IMR-90 (cell line): Measurements from ENCODE around the gene ADAM23. TPM values are rescaled to one million over a fixed set of nuclear protein-coding genes. Genes with fewer than 3 reads are reported as not detected.

ENCODE experiments used
- ATAC-seq: fragments of 200-7000 bp; cut with Tn5 transposase; 2 replicates; pipeline ENCODE4 v1.9.1; 2020; ENCODE audit warnings: low read depth, mild to moderate bottlenecking, moderate library complexity
- BruUV-seq: library from RNA; stranded (reverse); fragments of 400-500 nt; replicated peaks from 2 replicates; lab custom pipeline; 2021; lab: Mats Ljungman, UMichigan
- CTCF ChIA-PET: fragments of 300-600 bp; formaldehyde crosslinking; extraction: SDS; loops from one replicate; lab custom pipeline; 2021; ENCODE audit warnings: antibody characterized with exemption; lab: Yijun Ruan, JAX
- POLR2A ChIA-PET: fragments of 300-600 bp; sonication (Branson Sonifier 250); formaldehyde crosslinking; loops from one replicate; lab custom pipeline; 2022; ENCODE audit warnings: antibody characterized with exemption; ENCODE audit not compliant: unreplicated experiment; lab: Charles Lee
- DNase-seq: peaks from one replicate; pipeline ENCODE4 v3.0.0; 2013
- H2AFZ ChIP-seq: replicated peaks from 2 replicates; pipeline ENCODE3; 2013; ENCODE audit warnings: low read length, mild to moderate bottlenecking; ENCODE audit not compliant: poor library complexity
- H2AK5ac ChIP-seq: 2 replicates; pipeline ENCODE4 v1.6.1; 2013; ENCODE audit warnings: low read depth, low read length, inconsistent platforms
- H2AK9ac ChIP-seq: replicated peaks from 2 replicates; pipeline ENCODE3; 2013; ENCODE audit warnings: mild to moderate bottlenecking, low read depth, low read length, moderate library complexity; ENCODE audit not compliant: poor library complexity
- H2BK120ac ChIP-seq: 2 replicates; pipeline ENCODE4 v1.6.1; 2013; ENCODE audit warnings: low read depth, low read length, inconsistent platforms
- H2BK15ac ChIP-seq: 3 replicates; pipeline ENCODE4 v1.6.1; 2013; ENCODE audit warnings: low read depth, low read length, inconsistent platforms
- H2BK20ac ChIP-seq: 2 replicates; pipeline ENCODE4 v1.6.1; 2013; ENCODE audit warnings: low read depth, mild to moderate bottlenecking, inconsistent platforms, low read length, moderate library complexity
- H2BK5ac ChIP-seq: 2 replicates; pipeline ENCODE4 v1.6.1; 2013; ENCODE audit warnings: mild to moderate bottlenecking, low read depth, low read length, inconsistent platforms; ENCODE audit not compliant: poor library complexity, severe bottlenecking
- H3K14ac ChIP-seq: replicated peaks from 2 replicates; pipeline ENCODE4 v1.6.1; 2013; ENCODE audit warnings: low read depth, low read length, inconsistent platforms
- H3K18ac ChIP-seq: 2 replicates; pipeline ENCODE4 v1.6.1; 2013; ENCODE audit warnings: low read depth, low read length, control low read depth
- H3K23ac ChIP-seq: 2 replicates; pipeline ENCODE4 v1.6.1; 2013; ENCODE audit warnings: low read depth, low read length, inconsistent platforms
- H3K27ac ChIP-seq: 2 replicates; pipeline ENCODE4 v1.5.1; 2013; ENCODE audit warnings: mild to moderate bottlenecking, control low read depth, low read length; ENCODE audit not compliant: insufficient read depth
- H3K27me3 ChIP-seq: 2 replicates; pipeline ENCODE4 v1.6.1; 2013; ENCODE audit warnings: low read length; ENCODE audit not compliant: control insufficient read depth, insufficient read depth
- H3K36me3 ChIP-seq: 2 replicates; pipeline ENCODE4 v1.6.1; 2013; ENCODE audit warnings: low read length, mixed read lengths; ENCODE audit not compliant: control insufficient read depth, insufficient read depth
- H3K4ac ChIP-seq: 2 replicates; pipeline ENCODE4 v1.6.1; 2013; ENCODE audit warnings: low read depth, low read length, inconsistent platforms
- H3K4me1 ChIP-seq: 2 replicates; pipeline ENCODE4 v1.6.1; 2013; ENCODE audit warnings: low read length, mixed read lengths; ENCODE audit not compliant: control insufficient read depth, insufficient read depth
- H3K4me2 ChIP-seq: 2 replicates; pipeline ENCODE4 v1.6.1; 2013; ENCODE audit warnings: low read depth, mild to moderate bottlenecking, control low read depth, low read length, moderate library complexity
- H3K4me3 ChIP-seq: 2 replicates; pipeline ENCODE4 v1.5.1; 2013; ENCODE audit warnings: low read depth, mild to moderate bottlenecking, control low read depth, low read length, moderate library complexity; ENCODE audit not compliant: insufficient read depth
- H3K56ac ChIP-seq: 2 replicates; pipeline ENCODE4 v1.6.1; 2013; ENCODE audit warnings: low read length, inconsistent platforms; ENCODE audit not compliant: insufficient read depth; ENCODE audit errors: extremely low read depth
- H3K79me1 ChIP-seq, 2 experiments: 2 replicates each; pipeline ENCODE4 v1.6.1; 2013; ENCODE audit warnings: low read length in 2 of 2, inconsistent platforms in 1 of 2, low read depth in 1 of 2
- H3K9ac ChIP-seq: 2 replicates; pipeline ENCODE4 v1.6.1; 2013; ENCODE audit warnings: low read depth, low read length, control low read depth
- H3K9me1 ChIP-seq: 2 replicates; pipeline ENCODE4 v1.6.1; 2013; ENCODE audit warnings: low read length, inconsistent platforms; ENCODE audit not compliant: insufficient read depth
- H3K9me3 ChIP-seq: 2 replicates; pipeline ENCODE4 v1.6.1; 2013; ENCODE audit warnings: low read length; ENCODE audit not compliant: control insufficient read depth, insufficient read depth
- H4K20me1 ChIP-seq: 2 replicates; pipeline ENCODE4 v1.6.1; 2013; ENCODE audit warnings: low read length, inconsistent platforms; ENCODE audit not compliant: insufficient read depth
- H4K5ac ChIP-seq: 2 replicates; pipeline ENCODE4 v1.6.1; 2013; ENCODE audit warnings: mild to moderate bottlenecking, low read depth, low read length, control low read depth
- H4K8ac ChIP-seq, 2 experiments: 2 replicates each; pipeline ENCODE4 v1.6.1; 2013; ENCODE audit warnings: low read depth in 2 of 2, low read length in 2 of 2, control low read depth in 1 of 2, inconsistent platforms in 1 of 2
- H4K91ac ChIP-seq: 2 replicates; pipeline ENCODE4 v1.6.1; 2013; ENCODE audit warnings: low read depth, low read length, inconsistent platforms; ENCODE audit not compliant: insufficient read depth
- BHLHE40 ChIP-seq: fragments of 150-350 bp; IDR thresholded peaks from 2 replicates; pipeline ENCODE4 v1.6.1; 2016; ENCODE audit warnings: mild to moderate bottlenecking, low read depth, low read length
- CHD1 ChIP-seq: IDR thresholded peaks from 2 replicates; pipeline ENCODE4 v1.6.1; 2012; ENCODE audit warnings: low read depth, low read length, improper control_type of control experiment
- CTCF ChIP-seq: conservative IDR thresholded peaks from 2 replicates; pipeline ENCODE4 v1.5.1; 2012; ENCODE audit warnings: mild to moderate bottlenecking, low read depth, low read length, improper control_type of control experiment
- MAFK ChIP-seq: IDR thresholded peaks from 2 replicates; pipeline ENCODE4 v1.6.1; 2012; ENCODE audit warnings: low read depth, low read length, improper control_type of control experiment
- NFE2L2 ChIP-seq: fragments of 150-350 bp; IDR thresholded peaks from 2 replicates; pipeline ENCODE4 v1.6.1; 2016; ENCODE audit warnings: low read depth, mild to moderate bottlenecking, low read length
- RAD21 ChIP-seq: IDR thresholded peaks from 2 replicates; pipeline ENCODE4 v1.6.1; 2012; ENCODE audit warnings: low read length, improper control_type of control experiment
- RCOR1 ChIP-seq: IDR thresholded peaks from 2 replicates; pipeline ENCODE4 v1.6.1; 2012; ENCODE audit warnings: mild to moderate bottlenecking, low read length, improper control_type of control experiment; ENCODE audit not compliant: insufficient replicate concordance
- SMC3 ChIP-seq: fragments of 150-350 bp; IDR thresholded peaks from 2 replicates; pipeline ENCODE4 v1.6.1; 2016; ENCODE audit warnings: low read depth, mild to moderate bottlenecking, antibody characterized with exemption, low read length, moderate library complexity
- WGBS, 2 experiments: methylation state at CpG; one replicate each; pipeline versions ENCODE4 v1.1.5 to v1.1.7; 2013; ENCODE audit warnings: missing lambda C conversion rate in 2 of 2; ENCODE audit not compliant: insufficient read length in 1 of 2; ENCODE audit errors: extremely low coverage in 2 of 2; 5-methylcytosine and 5-hydroxymethylcytosine counted together
- dilution Hi-C: fragments of 300-500 bp; cut with HindIII; formaldehyde crosslinking; loops from one replicate; pipeline ENCODE4 v1.14.3; 2018; ENCODE audit warnings: low sequenced_read_pairs; ENCODE audit not compliant: unreplicated experiment
- in situ Hi-C: fragments of 300-500 bp; cut with MboI; formaldehyde crosslinking; loops from 3 replicates; pipeline ENCODE4 v1.14.3; 2019; ENCODE audit warnings: low sequenced_read_pairs, inconsistent platforms, mixed read lengths
- intact Hi-C: fragments of 100-400 bp; cut with micrococcal nuclease; formaldehyde crosslinking; loops from 2 replicates; pipeline ENCODE4 v1.10.0; 2022
- polyA plus RNA-seq, 3 experiments: library from polyadenylated mRNA; depleted of rRNA; stranded (reverse); fragments of >200 nt; gene quantifications; 2 replicates each; pipeline ENCODE4 v1.2.3, GENCODE V29; 2012; ENCODE audit warnings: low replicate concordance in 1 of 3
- total RNA-seq: library from RNA; depleted of rRNA; stranded (reverse); fragments of >200 nt; gene quantifications from 2 replicates; pipeline ENCODE4 v1.2.3, GENCODE V29; 2012
- TF ChIP-seq, protein P1 (sequence below): fragments of 150-350 bp; IDR thresholded peaks from 2 replicates; pipeline ENCODE4 v1.6.1; 2016; ENCODE audit warnings: low read depth, mild to moderate bottlenecking, low read length, moderate library complexity, borderline replicate concordance

The ADAM23 gene
- total and polyA plus RNA-seq, 2 of the 4 experiments (the other 2 are of a cell fraction), result 2.9 to 10.3 TPM

GRCh38 chr2:206445948-206446347, 2.6 kb downstream of the ADAM23 start:
- no peak overlapping the region for H3K4me2 ChIP-seq
- no peak overlapping the region for H3K56ac ChIP-seq
- ATAC-seq, result no peak
- intact Hi-C loops, result loop anchor here (10.0 kb wide), 1 partner anchor 109 kb away; no protein-coding TSS in a partner anchor
- H3K9me1 ChIP-seq, result no peaks in the 10 kb centered on the region
- CTCF ChIA-PET, result no interaction called here
- POLR2A ChIA-PET, result no interaction called here
- H2BK120ac ChIP-seq, result no peak overlapping the region
- H2AK5ac ChIP-seq, result no peak overlapping the region
- no peak overlapping the region for H3K4me3 ChIP-seq
- TF ChIP-seq SMC3, result no peak
- no peak for TF ChIP-seq RAD21
- no peak for TF ChIP-seq BHLHE40
- no peak for TF ChIP-seq RCOR1
- no peak for TF ChIP-seq CHD1
- TF ChIP-seq NFE2L2, result no peak
- TF ChIP-seq CTCF, result no peak
- TF ChIP-seq MAFK, result no peak
- TF ChIP-seq, protein P1, sequence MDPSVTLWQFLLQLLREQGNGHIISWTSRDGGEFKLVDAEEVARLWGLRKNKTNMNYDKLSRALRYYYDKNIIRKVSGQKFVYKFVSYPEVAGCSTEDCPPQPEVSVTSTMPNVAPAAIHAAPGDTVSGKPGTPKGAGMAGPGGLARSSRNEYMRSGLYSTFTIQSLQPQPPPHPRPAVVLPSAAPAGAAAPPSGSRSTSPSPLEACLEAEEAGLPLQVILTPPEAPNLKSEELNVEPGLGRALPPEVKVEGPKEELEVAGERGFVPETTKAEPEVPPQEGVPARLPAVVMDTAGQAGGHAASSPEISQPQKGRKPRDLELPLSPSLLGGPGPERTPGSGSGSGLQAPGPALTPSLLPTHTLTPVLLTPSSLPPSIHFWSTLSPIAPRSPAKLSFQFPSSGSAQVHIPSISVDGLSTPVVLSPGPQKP, result no peak
- no peak overlapping the region for H2BK5ac ChIP-seq
- H3K27ac ChIP-seq, result no peak overlapping the region
- no peak overlapping the region for H4K91ac ChIP-seq
- no peak overlapping the region for H3K14ac ChIP-seq
- dilution Hi-C loops, result no loop called here
- H4K8ac ChIP-seq, result no peak overlapping the region
- no peaks in the 10 kb centered on the region for H3K4me1 ChIP-seq
- no CpG with 5 or more reads among the region's 2 CpGs for WGBS, 2 experiments
- DNase-seq, result no peak
- H3K27me3 ChIP-seq, result peaks cover 13% of the 10 kb centered on the region
- in situ Hi-C loops, result no loop called here
- no peak overlapping the region for H2AK9ac ChIP-seq
- no peak overlapping the region for H2BK20ac ChIP-seq
- 0 out of 2 replicates have a peak, but pooled peaks cover 1% of the 10 kb centered on the region for H3K36me3 ChIP-seq
- no peak overlapping the region for H3K23ac ChIP-seq
- H3K4ac ChIP-seq, result no peak overlapping the region
- no peaks in the 10 kb centered on the region for H3K79me1 ChIP-seq
- no peak overlapping the region for H2AFZ ChIP-seq
- no peak overlapping the region for H3K18ac ChIP-seq
- H4K20me1 ChIP-seq, result no peaks in the 10 kb centered on the region
- no peak overlapping the region for H2BK15ac ChIP-seq
- H3K9me3 ChIP-seq, result no peaks in the 10 kb centered on the region
- H4K5ac ChIP-seq, result no peak overlapping the region
- H3K9ac ChIP-seq, result no peak overlapping the region
- no TSS peak for BruUV-seq
